Astrocyte (in vitro differentiated cells and primary cell): Measurements from ENCODE around the gene FNDC3A.

Experiments
- CTCF ChIP-seq: IDR thresholded peaks from 2 replicates; pipeline ENCODE4 v1.5.1; 2011; ENCODE audit warnings: low read depth, mild to moderate bottlenecking, inconsistent platforms, low read length, moderate library complexity; ENCODE audit not compliant: insufficient read depth
- EZH2 ChIP-seq: IDR thresholded peaks from 2 replicates; pipeline ENCODE4 v1.6.1; 2012; ENCODE audit warnings: mild to moderate bottlenecking, low read length, inconsistent platforms; ENCODE audit not compliant: insufficient read depth

- TF ChIP-seq EZH2 (no peak), CTCF (no peak)
Measured at GRCh38 chr13:49210114-49210513, 234.4 kb downstream of the FNDC3A start.
